ENCODE data around the gene SLC48A1. TPM values are rescaled to one million over a fixed set of nuclear protein-coding genes. Genes with fewer than 3 reads are reported as not detected.

SLC48A1 gene
- polyA plus RNA-seq, 1 of the 3 experiments (the other 2 are of a cell fraction): 7.3 TPM

- H2AFZ ChIP-seq (ENCODE audit: low read depth): no peak overlapping the region
- ChIA-PET CTCF (interaction anchor here (0.7 to 43.0 kb wide), 29 partner anchors 15 to 408 kb away, joined by 3 to 1294 read pairs (median 6); partner anchors contain the start of genes ENDOU, HDAC7, RAPGEF3 and SLC48A1), POLR2A (interaction anchor here (0.6 kb wide), 1 partner anchor 1046 kb away, joined by 3 read pairs; the partner anchor contains the start of gene ADCY6)
- H3K79me2 ChIP-seq (ENCODE audit: insufficient read depth): no peaks in the 10 kb centered on the region
- H3K9ac ChIP-seq: no peak overlapping the region
- H3K9me2 ChIP-seq: no peaks in the 10 kb centered on the region
- H3K4me2 ChIP-seq: no peak overlapping the region
- H4K20me1 ChIP-seq (ENCODE audit: insufficient read depth): no peaks in the 10 kb centered on the region
- no peaks in the 10 kb centered on the region for H3K27me3 ChIP-seq (ENCODE audit: insufficient read depth)
- WGBS (ENCODE audit: low lambda C conversion rate): 54% methylated on average over 7 of the region's 7 CpGs
- TF ChIP-seq GABPA (IDR thresholded peaks at IDR 0.05; ENCODE audit: low read depth): no peak
- TF ChIP-seq, protein P1, sequence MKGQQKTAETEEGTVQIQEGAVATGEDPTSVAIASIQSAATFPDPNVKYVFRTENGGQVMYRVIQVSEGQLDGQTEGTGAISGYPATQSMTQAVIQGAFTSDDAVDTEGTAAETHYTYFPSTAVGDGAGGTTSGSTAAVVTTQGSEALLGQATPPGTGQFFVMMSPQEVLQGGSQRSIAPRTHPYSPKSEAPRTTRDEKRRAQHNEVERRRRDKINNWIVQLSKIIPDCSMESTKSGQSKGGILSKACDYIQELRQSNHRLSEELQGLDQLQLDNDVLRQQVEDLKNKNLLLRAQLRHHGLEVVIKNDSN (IDR thresholded peaks at IDR 0.05; ENCODE audit: borderline replicate concordance, low read depth): no peak
- TF ChIP-seq, protein P2, sequence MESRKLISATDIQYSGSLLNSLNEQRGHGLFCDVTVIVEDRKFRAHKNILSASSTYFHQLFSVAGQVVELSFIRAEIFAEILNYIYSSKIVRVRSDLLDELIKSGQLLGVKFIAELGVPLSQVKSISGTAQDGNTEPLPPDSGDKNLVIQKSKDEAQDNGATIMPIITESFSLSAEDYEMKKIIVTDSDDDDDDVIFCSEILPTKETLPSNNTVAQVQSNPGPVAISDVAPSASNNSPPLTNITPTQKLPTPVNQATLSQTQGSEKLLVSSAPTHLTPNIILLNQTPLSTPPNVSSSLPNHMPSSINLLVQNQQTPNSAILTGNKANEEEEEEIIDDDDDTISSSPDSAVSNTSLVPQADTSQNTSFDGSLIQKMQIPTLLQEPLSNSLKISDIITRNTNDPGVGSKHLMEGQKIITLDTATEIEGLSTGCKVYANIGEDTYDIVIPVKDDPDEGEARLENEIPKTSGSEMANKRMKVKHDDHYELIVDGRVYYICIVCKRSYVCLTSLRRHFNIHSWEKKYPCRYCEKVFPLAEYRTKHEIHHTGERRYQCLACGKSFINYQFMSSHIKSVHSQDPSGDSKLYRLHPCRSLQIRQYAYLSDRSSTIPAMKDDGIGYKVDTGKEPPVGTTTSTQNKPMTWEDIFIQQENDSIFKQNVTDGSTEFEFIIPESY (IDR thresholded peaks at IDR 0.05; ENCODE audit: borderline replicate concordance, low read depth): no peak
- peak; percentile 79 for TF ChIP-seq SMC3 (IDR thresholded peaks at IDR 0.05; ENCODE audit: low read depth, low read length)
- TF ChIP-seq RAD21 (IDR thresholded peaks at IDR 0.05; ENCODE audit: low read length): peak; percentile 82
- TF ChIP-seq, protein P3, sequence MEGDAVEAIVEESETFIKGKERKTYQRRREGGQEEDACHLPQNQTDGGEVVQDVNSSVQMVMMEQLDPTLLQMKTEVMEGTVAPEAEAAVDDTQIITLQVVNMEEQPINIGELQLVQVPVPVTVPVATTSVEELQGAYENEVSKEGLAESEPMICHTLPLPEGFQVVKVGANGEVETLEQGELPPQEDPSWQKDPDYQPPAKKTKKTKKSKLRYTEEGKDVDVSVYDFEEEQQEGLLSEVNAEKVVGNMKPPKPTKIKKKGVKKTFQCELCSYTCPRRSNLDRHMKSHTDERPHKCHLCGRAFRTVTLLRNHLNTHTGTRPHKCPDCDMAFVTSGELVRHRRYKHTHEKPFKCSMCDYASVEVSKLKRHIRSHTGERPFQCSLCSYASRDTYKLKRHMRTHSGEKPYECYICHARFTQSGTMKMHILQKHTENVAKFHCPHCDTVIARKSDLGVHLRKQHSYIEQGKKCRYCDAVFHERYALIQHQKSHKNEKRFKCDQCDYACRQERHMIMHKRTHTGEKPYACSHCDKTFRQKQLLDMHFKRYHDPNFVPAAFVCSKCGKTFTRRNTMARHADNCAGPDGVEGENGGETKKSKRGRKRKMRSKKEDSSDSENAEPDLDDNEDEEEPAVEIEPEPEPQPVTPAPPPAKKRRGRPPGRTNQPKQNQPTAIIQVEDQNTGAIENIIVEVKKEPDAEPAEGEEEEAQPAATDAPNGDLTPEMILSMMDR (IDR thresholded peaks at IDR 0.05): peak; percentile 98
- TF ChIP-seq CHD2 (IDR thresholded peaks at IDR 0.05; ENCODE audit: low read length, partially characterized antibody): no peak
- TF ChIP-seq RCOR1 (IDR thresholded peaks at IDR 0.05; ENCODE audit: low read length): peak; percentile 51; the same call in 1 of the 2 replicates
- TF ChIP-seq TAF1 (IDR thresholded peaks at IDR 0.05; ENCODE audit: borderline replicate concordance, low read depth, low read length): no peak
- no peaks in the 10 kb centered on the region for H3F3A ChIP-seq (replicated peaks; ENCODE audit: insufficient read depth)
- no peaks in the 10 kb centered on the region for H3K9me3 ChIP-seq
- no peak overlapping the region for H3K27ac ChIP-seq (ENCODE audit: low read depth in 2 of 2, low read length in 1 of 2)
- no peaks in the 10 kb centered on the region for H3K36me3 ChIP-seq (replicated peaks in 1 of 2; ENCODE audit: control insufficient read depth in 1 of 2, insufficient read depth in 2 of 2, low read length in 1 of 2)
- H3K4me3 ChIP-seq (ENCODE audit: low read depth in 2 of 2, low read length in 1 of 2): no peak overlapping the region
- DNase-seq: peak; percentile 72
- peaks cover 14 to 39% of the 10 kb centered on the region in 2 experiments; a peak in 3 of 4 replicates for H3K4me1 ChIP-seq (ENCODE audit: control insufficient read depth in 1 of 2, insufficient read depth in 2 of 2, low read depth in 1 of 2, low read length in 1 of 2)
Measured at GRCh38 chr12:47742253-47742825, 30.7 kb upstream of the SLC48A1 start.

DNA sequence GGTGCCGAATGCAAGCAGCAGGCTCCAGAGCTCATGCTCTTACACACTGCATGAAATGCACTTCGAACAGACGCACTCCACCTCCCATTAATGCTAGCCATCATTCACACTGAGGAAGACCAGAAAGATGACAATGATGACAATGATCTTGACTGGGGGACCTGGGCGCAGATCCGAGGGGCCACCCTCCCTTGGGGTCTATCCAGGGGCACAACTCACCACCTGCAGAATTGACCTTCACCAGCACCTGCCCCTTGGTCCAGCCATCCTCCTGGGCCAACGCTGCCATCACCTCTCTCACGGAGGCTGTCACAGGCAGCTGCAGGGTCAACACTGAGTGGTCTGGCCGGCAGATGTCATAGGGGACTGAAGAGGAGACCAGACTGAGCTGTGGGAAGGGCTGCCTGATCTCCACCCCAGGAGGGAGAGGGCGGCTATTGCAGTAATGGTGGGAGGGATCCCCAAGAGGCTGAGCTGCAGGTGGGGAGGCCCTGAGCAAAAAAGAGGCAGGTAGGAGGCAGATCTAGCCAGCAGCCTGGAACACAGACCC lies 29.7 kb upstream of the SLC48A1 start:
- H3K9ac ChIP-seq: no peak overlapping the region
- peaks cover 13 to 29% of the 10 kb centered on the region in 2 experiments; a peak in 3 of 4 replicates for H3K4me1 ChIP-seq (ENCODE audit: control insufficient read depth in 1 of 2, insufficient read depth in 2 of 2, low read depth in 1 of 2, low read length in 1 of 2)
- no peaks in the 10 kb centered on the region for H3K79me2 ChIP-seq (ENCODE audit: insufficient read depth)
- no peaks in the 10 kb centered on the region for H3K9me2 ChIP-seq
- no peak overlapping the region for H3K4me3 ChIP-seq (ENCODE audit: low read depth in 2 of 2, low read length in 1 of 2)
- TF ChIP-seq TCF12 (IDR thresholded peaks at IDR 0.05) (no peak), CHD2 (IDR thresholded peaks at IDR 0.05; ENCODE audit: low read length, partially characterized antibody) (no peak), GABPA (IDR thresholded peaks at IDR 0.05; ENCODE audit: low read depth) (no peak), ELF1 (IDR thresholded peaks at IDR 0.05) (no peak), EZH2phosphoT487 (IDR thresholded peaks at IDR 0.05; ENCODE audit: borderline replicate concordance, low read depth) (no peak), JUND (IDR thresholded peaks at IDR 0.05) (no peak)
- TF ChIP-seq, protein P4, sequence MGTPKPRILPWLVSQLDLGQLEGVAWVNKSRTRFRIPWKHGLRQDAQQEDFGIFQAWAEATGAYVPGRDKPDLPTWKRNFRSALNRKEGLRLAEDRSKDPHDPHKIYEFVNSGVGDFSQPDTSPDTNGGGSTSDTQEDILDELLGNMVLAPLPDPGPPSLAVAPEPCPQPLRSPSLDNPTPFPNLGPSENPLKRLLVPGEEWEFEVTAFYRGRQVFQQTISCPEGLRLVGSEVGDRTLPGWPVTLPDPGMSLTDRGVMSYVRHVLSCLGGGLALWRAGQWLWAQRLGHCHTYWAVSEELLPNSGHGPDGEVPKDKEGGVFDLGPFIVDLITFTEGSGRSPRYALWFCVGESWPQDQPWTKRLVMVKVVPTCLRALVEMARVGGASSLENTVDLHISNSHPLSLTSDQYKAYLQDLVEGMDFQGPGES (IDR thresholded peaks at IDR 0.05; ENCODE audit: low read depth, low read length): no peak
- TF ChIP-seq, protein P1 (IDR thresholded peaks at IDR 0.05; ENCODE audit: borderline replicate concordance, low read depth): no peak
- peak; percentile 53 for DNase-seq
- no peaks in the 10 kb centered on the region for H3K27me3 ChIP-seq (ENCODE audit: insufficient read depth)
- no peaks in the 10 kb centered on the region for H3K9me3 ChIP-seq
- ChIA-PET CTCF (interaction anchor here (1.1 to 43.0 kb wide), 15 partner anchors 14 to 97 kb away, joined by 3 to 1294 read pairs (median 9); partner anchors contain the start of genes ENDOU, RAPGEF3 and SLC48A1), POLR2A (interaction anchor here (0.6 to 1.1 kb wide), 2 partner anchors 37 to 362 kb away, joined by 3 read pairs; partner anchors contain the start of gene RPAP3)
- WGBS (ENCODE audit: low lambda C conversion rate): 57% methylated on average over 9 of the region's 9 CpGs
- no peaks in the 10 kb centered on the region for H4K20me1 ChIP-seq (ENCODE audit: insufficient read depth)
- H3F3A ChIP-seq (replicated peaks; ENCODE audit: insufficient read depth): no peaks in the 10 kb centered on the region
- no peak overlapping the region for H3K4me2 ChIP-seq
- no peak overlapping the region for H3K27ac ChIP-seq (ENCODE audit: low read depth in 2 of 2, low read length in 1 of 2)
- H2AFZ ChIP-seq (ENCODE audit: low read depth): no peak overlapping the region
- H3K36me3 ChIP-seq (replicated peaks in 1 of 2; ENCODE audit: control insufficient read depth in 1 of 2, insufficient read depth in 2 of 2, low read length in 1 of 2): no peaks in the 10 kb centered on the region

Measured in SK-N-SH (cell line).